GM19463 (cell line): ENCODE results near the gene IL12RB2.
"Not testable (repeated sequence)": the region's sequence is repeated elsewhere in the genome, so short reads cannot be mapped to it uniquely, and the experiment has no call there.

Experiments used
- ATAC-seq: cut with Tn5 transposase; IDR thresholded peaks from one replicate; pipeline ENCODE4 v1.9.1; 2021; ENCODE audit warnings: mild to moderate bottlenecking, moderate library complexity; ENCODE audit not compliant: unreplicated experiment

IL12RB2 gene

DNA sequence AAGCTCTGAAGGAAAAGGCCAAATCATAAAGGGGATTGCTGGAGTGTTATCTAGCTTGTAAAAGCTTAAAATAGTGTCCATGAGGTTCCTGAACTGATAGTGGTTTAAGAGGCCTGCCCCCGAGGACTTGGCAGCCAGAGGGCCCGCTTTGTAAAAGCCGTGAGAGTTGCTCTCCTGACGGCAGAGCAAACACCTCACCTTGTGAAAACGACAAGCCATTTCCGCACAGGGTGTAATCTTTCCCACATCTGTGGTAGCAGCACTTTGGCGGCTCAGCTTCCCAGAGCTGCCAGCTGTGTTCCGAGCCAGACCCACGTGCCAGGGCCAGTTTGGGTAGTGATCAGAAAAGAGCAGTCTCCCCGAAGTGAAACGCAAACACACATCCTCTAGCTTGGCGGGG is 85.6 kb downstream of the IL12RB2 start:
- ATAC-seq: no peak

DNA sequence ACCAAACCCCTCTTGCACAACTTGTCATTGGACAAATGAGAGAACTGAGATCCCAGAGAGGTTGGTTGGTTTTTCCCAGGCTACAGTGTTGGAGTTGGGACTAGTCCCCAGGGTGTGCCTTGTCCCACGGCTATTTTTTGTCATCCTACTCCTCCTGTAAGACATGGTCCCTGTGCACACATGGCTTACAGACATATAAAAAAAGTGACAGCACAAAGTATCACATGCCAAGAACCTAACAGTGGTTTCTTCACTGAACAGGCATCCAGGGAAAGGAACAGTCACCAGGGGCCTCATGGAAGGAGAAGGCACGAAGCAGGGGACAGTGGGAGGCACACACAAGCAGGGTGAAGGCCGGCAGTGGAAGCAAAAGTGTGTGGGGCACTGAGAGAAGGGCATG is 86.1 kb downstream of the IL12RB2 start:
- no peak for ATAC-seq

DNA sequence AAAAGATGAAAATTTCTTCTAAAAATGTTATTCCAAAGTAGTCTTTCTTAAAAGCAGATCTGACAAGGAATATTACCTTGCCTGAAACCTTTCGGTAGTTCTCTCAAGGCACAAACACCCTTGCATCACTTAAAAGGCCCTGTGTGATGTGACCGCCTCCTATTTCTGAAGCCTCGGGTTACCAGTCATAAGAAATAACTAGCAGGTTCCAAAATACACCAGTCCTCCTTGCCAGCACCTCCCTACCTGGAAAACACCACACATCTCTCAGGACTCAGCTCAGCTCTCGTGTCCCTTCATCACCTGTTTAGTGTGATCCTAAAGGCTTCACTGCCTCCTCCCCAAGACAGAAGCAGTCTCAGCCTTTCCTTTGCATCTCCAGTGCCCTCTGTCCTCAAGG is 86.9 kb downstream of the IL12RB2 start:
- ATAC-seq: no peak

DNA sequence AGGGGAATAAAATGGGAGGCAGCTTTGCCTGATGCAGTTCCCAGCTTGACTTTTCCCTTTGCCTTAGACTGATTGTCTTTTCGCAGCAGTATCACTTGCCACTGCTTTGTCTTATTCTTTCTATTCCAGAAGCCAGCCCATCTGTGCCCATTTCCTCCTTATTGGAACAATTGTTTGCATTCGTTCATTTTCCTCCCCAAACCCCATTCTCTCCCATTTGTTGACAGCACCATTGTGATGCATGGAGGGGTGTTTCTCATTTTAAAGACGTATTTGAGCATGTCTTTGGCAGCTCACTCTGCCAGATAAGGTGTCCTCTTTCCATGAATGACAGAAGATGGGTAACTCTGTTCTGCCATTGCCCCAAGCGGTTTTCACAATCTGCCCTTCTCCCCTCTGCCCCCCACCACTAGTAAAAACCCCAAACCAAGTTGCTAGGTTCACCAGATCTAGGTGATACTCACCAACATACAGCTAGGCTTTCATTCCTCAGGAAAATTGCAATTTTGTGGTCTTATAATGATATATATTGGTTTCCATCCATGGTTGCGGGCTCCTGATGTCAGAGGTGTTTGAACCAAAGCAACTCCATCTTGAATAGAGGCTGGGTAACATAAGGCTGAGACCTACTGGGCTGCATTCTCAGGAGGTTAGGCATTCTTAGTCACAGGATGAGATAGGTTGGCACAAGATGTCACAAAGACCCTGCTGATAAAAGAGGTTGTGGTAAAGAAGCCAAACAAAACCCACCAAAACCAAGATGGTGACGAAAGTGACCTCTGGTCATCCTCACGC is 91.7 kb downstream of the IL12RB2 start:
- no peak for ATAC-seq

DNA sequence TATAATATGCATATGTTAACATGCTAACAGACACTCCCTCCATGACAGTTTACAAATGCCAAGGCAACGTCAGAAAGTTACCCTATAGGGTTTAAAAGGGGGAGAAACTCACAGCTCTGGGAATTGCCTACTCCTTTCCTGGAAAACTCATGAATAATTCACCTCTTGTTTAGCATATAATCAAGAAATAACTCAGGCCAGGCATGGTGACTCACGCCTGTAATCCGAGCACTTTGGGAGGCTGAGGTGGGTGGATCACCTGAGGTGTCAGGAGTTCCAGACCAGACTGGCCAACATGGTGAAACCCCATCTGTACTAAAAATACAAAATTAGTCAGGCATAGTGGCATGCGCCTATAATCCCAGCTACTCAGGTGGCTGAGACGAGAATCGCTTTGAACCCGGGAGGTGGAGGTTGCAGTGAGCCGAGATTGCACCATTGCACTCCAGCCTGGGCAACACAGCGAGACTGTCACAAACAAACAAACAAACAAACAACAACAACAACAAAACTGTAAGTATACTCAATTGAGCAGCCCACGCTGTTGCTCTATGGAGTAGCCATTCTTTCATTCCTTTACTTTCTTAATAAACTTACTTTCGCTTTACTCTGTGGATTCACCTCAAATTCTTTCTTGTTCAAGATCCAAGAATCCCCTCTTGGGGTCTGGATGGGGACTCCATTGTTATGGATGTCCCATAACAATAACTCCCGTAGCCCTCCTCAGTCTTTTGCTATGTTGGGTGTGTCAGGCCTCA is 92.5 kb downstream of the IL12RB2 start:
- ATAC-seq: not testable (repeated sequence)

DNA sequence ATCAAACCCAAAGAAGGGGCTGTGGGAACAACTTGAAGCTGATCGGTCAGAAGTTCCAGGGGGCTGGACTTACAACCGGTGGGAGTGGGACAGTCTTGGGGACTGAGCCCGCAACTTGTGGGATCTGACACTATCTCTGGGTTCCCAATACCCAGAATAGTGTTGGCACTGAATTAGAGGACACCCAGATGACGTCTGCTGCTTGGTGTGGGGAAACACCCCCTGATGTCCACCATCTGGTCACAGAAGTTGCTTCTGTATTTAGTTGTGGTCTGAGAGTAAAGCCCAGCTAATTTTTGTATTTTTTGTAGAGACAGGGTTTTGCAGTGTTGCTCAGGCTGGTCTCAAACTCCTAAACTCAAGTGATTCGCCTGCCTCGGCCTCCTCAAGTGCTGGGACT is 93.8 kb downstream of the IL12RB2 start:
- no peak for ATAC-seq

DNA sequence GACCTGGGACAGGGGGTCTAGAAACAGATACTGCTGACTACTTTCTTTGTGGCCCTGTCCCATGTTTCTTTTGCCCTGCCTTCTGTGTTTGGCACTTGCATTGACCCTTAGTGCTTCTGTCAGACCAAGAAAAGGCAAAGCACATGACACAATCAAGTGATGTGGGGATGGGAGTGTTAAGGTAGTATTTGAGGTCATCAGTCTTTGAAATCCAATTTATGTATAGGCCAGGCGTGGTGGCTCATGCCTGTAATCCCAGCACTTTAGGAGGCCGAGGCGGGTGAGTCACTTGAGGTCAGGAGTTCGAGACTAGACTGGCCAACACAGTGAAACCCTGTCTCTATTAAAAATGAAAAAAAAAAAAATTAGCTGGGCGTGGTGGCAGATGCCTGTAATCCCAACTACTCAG is 96.5 kb downstream of the IL12RB2 start:
- no peak for ATAC-seq

DNA sequence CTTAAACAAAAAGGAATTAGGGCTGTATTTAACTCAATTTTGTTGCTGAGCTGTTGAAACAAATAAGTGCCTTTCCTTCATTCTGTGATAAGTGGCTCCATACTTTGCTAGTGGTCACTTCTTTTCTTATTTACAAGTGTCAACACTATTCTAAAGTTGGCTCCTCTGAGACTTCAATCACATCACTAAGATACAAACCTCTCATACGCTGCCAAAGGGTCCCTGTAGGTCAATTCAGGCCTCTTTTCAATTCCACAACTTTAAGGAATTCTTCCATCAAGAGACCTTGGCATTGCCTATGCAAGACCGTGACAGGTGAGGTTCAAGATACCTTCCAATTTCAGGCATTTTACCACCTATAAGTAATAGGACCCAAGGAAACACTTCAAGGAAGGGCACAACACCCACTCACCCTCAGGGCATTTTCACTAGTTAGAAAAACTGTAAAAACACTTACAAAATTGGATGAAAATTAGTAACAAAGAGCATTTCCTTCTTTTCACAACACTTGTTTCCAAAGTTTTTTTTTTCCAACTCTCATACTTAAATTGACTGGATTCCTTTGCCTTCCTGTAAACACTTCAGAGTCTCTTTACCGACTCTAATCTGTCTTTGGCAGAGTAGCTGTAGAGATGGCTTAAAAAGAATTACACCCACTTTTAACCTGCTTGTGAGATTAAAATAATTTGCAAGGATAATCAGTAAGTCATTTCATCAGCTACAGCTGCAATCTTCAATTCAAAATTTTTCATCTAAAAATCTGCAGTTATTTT is 98.0 kb downstream of the IL12RB2 start:
- ATAC-seq: no peak

DNA sequence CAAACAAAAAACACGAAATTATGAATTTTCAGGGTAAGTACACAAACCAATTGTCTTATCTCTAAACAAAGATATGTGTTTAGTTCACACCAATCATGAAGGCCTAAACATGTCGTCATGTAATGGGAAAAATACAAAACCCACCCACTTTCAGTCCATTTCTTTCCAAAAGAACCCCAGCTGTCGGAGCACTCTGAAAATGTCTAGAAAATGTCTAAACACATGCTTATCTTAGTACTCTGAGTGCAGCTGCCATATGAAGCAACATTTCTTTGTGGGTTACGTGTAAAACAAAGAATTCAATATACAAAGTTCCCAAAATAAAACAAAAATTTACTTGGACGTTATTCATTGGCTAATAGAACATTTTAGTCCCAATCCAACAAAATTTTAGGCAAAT is 99.8 kb downstream of the IL12RB2 start:
- ATAC-seq: no peak

DNA sequence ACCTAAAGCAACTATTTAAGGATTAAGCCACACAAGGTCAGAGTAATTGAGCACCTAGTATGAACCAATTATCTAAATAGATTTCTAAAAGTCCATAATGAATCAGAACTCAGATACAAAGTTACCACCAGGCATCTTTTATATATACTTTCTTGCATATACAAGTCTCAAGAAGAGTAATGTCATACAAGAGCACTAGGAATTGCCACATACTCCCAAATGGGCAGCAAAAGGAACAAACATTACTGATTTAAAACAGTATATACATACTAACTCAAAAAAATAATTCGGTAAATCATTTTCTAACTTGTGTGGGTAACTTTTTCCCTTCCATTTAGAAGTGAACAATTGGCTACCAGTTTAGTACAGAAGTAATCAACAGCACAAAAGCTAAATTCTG is 100.5 kb downstream of the IL12RB2 start:
- ATAC-seq: no peak

DNA sequence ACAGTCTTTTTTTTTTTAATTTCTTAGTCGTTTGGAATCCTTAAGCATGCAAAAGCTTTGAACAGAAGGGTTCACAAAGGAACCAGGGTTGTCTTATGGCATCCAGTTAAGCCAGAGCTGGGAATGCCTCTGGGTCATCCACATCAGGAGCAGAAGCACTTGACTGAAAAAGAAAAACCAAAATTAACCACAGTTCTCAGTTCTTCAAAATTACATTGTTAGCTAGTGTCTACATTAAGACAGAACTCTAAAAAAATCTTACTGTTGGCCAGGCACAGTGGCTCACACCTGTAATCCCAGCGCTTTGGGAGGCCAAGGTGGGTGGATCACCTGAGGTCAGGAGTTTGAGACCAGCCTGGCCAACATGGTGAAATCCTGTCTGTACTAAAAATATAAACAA is 105.4 kb downstream of the IL12RB2 start:
- ATAC-seq: not testable (repeated sequence)

DNA sequence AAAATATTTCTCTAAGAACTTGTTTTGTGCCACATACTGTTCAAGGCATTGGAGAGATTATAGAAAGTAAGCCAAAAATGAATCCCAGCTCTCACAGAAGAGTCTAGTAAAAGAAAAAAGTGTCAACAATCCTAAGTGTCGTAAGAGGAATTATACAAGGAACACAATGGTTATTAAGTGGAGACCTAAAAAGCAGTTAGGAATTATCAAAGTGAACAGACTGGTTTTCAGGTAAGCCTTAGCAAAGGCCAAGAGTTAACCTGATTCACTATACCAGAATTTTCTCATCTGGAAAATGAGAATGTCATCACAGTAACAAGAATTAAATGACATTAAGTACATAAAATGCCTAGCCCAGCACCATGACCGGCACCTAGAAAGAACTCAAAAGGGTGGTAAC is 106.9 kb downstream of the IL12RB2 start:
- ATAC-seq: no peak

DNA sequence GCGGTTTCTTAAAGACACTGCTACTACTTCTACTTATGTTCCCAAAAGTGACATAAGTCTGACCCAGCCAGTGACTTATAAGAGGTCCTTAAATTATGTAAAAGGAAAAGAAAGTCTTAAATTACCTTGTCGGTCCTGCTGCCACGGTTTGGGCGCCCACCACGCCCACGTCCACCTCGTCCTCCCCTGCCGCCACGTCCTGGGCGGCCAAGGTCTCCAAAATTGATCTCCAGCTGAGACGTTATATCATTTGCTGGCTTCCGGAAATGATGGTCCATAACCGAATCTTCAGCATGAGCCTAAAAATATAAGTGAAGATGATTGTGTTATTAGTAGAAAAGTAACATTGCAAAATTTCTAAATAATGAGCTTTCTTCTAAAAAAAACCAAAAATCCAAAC is 107.4 kb downstream of the IL12RB2 start:
- ATAC-seq: no peak

DNA sequence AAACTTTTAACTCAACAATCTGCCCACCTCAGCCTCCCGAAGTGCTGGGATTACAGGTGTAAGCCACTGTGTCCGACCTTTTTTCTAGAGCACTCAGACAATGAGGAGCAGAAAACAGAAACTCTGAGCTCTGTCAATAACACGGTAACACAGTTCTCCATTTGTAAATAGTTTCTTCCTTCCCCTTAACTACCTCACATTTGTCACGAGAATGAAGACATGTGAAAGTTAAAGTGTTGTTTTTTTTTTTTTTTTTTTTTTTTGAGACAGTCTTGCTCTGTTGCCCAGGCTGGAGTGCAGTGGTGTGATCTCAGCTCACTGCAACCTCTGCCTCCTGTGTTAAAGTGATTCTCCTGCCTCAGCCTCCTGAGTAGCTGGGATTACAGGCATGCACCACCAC is 110.1 kb downstream of the IL12RB2 start:
- not testable (repeated sequence) for ATAC-seq

DNA sequence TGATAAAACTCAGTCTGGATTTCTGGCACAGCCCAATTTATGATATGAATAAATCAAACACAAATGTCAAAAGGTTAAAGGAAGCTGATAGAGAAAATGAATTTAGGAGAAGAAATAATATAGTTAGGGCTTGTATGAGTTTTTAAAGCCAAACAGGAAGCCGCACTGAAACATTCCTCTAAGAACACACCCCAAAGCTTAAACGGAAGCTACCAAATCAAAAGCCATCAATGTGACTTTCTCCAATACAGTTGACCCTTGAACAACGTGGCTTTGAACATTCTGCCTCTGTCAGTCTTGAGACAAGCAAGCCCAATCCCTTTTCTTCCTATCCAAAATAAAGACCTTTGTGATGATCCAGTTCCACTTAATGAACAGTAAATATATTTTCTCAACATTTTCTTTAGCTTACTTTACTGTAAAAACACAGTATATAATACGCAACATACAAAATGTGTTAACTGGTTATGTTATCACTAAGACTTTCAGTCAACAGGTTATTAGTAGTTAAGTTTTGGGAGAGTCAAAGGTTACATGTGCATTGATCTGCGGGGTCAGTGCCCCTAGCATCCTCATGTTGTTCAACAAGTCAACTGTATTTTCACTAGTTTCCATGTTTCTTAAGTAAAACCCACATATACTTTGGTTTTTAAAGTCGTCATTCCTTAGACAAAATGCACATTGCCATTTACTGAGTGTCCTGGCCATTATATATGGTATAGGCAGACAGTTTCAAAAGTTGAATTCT is 111.3 kb downstream of the IL12RB2 start:
- no peak for ATAC-seq

DNA sequence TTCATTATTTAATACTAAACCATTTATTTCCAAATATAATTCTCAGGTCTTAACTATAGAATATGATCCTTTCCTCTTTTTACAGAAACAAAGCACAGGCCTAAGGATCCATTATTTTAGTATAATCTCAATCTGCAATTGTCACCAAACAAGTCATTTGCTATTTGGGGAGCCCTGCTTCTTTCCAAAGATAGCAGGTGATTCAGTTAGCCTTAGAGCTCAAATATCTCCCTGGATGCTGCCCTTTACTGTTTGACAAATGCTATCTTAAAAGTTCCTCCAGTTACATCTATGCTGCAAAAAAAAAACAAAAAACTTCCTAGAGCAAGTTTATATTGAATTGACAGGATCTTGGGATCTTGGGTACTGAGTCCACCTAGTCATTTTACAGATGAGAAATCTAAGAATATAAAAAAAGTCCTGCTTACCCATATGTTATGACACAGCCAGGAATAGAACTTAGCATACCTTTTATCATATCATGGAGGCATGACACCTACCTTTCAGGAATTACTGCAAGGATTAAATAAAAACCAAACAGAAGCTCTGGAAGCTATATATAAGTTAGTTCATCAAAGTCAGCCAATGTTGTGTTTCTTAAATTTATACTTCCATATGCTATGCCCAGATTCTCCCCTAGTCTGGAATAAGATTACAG is 113.3 kb downstream of the IL12RB2 start:
- ATAC-seq: no peak

DNA sequence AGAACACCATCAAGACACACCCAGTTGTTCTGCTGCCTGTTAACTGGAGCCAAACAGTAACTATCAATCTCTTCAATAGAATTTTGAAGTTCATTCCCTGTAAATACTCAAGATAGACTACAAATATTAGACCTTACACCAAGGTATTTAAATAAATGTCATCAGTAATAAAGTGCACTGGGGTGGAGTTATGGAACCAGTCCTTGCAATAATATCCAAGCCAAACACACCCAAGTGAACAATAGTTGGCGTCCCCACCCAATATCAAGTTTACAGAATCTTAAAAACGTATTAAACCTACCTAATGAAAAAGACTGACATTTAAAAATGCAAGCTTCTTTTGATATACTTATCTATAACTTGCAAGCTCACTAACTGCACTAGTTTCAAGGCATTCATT is 119.8 kb downstream of the IL12RB2 start:
- ATAC-seq: no peak

DNA sequence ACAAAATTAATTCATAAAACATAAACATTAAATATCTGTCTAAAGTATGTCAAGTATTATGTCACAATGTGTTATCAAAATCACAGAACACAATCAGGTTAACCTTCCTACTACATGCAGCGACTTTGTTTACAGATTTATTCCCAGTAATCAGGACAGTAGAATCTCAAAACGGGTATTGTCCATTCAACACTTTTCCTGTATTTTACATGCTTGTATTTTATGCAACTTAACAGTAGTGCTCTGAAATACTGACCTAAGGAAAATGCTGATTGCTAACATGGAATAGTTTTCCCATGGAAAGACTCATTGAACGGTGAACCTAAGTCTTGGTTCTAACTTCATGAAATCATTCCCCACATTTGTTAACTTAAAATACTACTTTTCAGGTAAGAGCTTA is 120.3 kb downstream of the IL12RB2 start:
- no peak for ATAC-seq

DNA sequence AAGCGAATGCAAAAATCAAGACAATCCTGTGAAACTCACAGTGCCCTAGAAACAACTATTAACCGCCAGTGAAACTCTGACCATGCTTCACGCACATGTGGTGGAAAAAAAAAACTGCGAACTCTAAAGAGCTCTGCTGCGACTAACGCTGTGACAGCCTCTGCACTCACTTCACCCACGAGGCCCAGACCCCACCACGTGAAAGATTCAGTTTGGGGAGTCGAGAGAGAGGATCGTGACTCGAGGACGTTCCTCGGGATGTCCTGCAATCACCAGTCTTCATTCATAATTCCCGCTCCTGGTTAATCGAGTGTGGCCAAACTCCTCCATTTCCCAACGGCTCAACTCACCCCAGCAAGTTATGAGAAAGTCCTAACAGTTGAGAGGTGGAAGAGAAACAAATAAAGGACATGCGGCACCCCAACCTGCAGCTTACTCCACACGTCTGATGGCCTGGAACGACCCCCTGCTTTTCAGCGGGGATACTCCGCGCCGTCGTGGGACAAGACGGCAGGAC is 121.4 kb downstream of the IL12RB2 start:
- no peak for ATAC-seq
